ENCODE measurements around the gene IMMP2L. TPM values are rescaled to one million over a fixed set of nuclear protein-coding genes. Genes with fewer than 3 reads are reported as not detected.

The IMMP2L gene
- total and polyA plus RNA-seq, 4 experiments from 2014 or later = 23.5 to 32.2 (median 29.5) TPM

DNA sequence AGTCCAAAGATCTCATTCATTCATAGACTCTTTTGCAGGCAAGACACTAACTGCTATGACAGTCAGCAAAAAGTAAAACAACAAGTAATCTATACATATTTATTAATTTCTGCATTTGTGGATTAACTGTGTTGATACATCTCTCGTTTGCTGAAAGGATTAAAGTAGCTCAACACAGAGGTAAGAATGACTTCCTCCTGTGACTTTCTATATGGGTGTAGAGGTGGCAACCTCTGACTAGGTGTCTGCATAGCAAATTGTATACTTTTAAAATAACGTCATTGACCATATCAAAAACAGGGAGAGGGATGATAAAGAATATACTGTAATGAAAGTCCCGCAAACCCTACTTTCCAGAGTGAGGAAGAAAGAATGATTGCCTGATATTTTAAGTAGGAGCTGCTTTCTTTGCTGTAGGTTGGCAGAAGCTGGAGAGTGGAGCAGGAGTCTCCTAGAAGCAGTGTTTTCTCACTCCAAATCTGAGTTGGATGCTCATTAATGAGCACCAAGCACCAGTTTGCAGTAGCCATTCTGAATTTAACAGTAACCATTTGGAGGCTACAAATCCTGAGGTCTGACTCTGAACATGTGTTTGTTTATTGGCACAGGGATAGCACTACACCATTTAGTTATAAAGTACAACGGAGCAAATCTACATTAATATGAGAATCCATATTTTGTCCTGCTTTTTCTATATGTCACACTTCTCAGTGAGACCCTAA lies 480.6 kb downstream of the IMMP2L start:
- ChIA-PET POLR2A (ENCODE audit: partially characterized antibody) (interaction anchor here (1.2 to 3.3 kb wide), 3 partner anchors 17 to 57 kb away, joined by 4 to 18 read pairs (median 4); no protein-coding TSS in a partner anchor), CTCF (ENCODE audit: partially characterized antibody) (interaction anchor here (1.2 kb wide), 1 partner anchor 17 kb away, joined by 3 read pairs; no protein-coding TSS in a partner anchor)
- Mint-ChIP-seq H3K36me3 (no peaks in the 10 kb centered on the region), H3K4me1 (peaks cover 36 to 46% (median 39%) of the 10 kb centered on the region in 4 donors), H3K27me3 (no peaks in the 10 kb centered on the region), H3K4me3 (peak overlapping the region in 6 of 8 donors; percentile 2 to 55 (median 38)), H3K27ac (peak overlapping the region; percentile 13 to 80 (median 43)), H3K9me3 (no peaks in the 10 kb centered on the region)
- no peak for DNase-seq
- intact Hi-C loops (cut with micrococcal nuclease) = loop anchor here (2.0 kb wide), 2 partner anchors 57 to 69 kb away; no protein-coding TSS in a partner anchor
- Histone ChIP-seq H3K27ac (ENCODE audit: low read depth, low read length) (no peak overlapping the region), H3K27me3 (ENCODE audit: insufficient read depth, low read length) (no peaks in the 10 kb centered on the region), H3K4me1 (ENCODE audit: insufficient read depth, low read length) (peaks cover 54% of the 10 kb centered on the region), H3K4me3 (ENCODE audit: low read length in 2 of 2) (no peak overlapping the region), H3K9me3 (ENCODE audit: control insufficient read depth in 1 of 2, low read length in 2 of 2) (no peaks in the 10 kb centered on the region), H3K36me3 (ENCODE audit: insufficient read depth, low read length) (no peaks in the 10 kb centered on the region)

DNA sequence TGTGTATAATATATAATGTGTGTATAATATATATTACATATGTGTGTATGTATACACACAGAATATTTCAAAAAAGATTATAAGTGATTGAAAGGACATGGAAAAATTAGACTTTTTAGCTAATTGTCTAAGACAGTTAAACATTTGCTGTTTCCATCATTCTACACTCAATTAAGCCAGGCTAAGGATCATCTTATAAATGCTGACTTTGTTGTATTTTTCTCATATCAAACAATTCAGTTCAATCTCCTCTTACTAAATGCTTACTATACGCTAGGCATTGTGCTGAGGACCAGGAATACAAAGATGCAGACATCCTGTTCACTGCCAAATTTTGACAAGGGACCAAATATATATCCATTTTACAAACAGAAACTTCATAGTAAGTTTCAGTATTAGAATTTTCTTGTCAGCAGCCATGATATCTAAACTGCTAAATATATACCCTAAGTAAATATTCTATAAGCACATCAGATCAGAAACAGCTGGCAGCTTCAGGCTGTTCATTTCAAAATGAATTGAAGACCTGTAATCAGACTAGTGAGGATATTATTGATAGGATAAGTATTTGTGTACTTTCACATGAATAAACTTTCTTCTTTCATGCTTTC lies 481.7 kb downstream of the IMMP2L start:
- Mint-ChIP-seq H3K4me3 (no peak overlapping the region), H3K9me3 (no peaks in the 10 kb centered on the region), H3K27me3 (no peaks in the 10 kb centered on the region), H3K4me1 (peaks cover 33 to 47% (median 38%) of the 10 kb centered on the region in 4 donors), H3K27ac (no peak overlapping the region), H3K36me3 (no peaks in the 10 kb centered on the region)
- Histone ChIP-seq H3K4me3 (ENCODE audit: low read length in 2 of 2) (no peak overlapping the region), H3K4me1 (ENCODE audit: insufficient read depth, low read length) (peaks cover 60% of the 10 kb centered on the region), H3K27me3 (ENCODE audit: insufficient read depth, low read length) (no peaks in the 10 kb centered on the region), H3K36me3 (ENCODE audit: insufficient read depth, low read length) (no peaks in the 10 kb centered on the region), H3K27ac (ENCODE audit: low read depth, low read length) (no peak overlapping the region), H3K9me3 (ENCODE audit: control insufficient read depth in 1 of 2, low read length in 2 of 2) (no peaks in the 10 kb centered on the region)
- ChIA-PET CTCF (ENCODE audit: partially characterized antibody) (no interaction called here), POLR2A (ENCODE audit: partially characterized antibody) (interaction anchor here (1.6 kb wide), 1 partner anchor 19 kb away, joined by 4 read pairs; no protein-coding TSS in a partner anchor)
- intact Hi-C loops (cut with micrococcal nuclease) = no loop called here
- DNase-seq = no peak

DNA sequence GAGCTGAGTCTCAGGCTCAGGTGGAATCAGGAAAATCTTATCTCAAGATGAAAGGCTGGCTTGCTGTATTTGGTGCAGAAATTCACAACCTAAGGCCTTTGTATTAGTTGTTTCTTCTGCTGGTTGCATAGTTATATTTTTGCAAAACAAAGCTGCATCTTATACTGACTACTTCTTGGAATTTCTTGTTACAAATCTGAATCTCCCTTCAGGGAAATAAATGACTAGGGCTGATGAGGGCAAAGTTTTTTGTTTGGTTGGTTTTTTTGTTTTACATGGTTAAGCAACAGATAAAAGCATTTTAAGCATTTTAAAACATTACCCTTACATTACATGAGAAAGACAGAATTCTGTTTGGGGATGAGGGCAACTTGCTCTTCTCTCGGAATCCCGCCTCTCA lies 485.3 kb downstream of the IMMP2L start:
- H3K9me3 Mint-ChIP-seq = no peaks in the 10 kb centered on the region
- no peaks in the 10 kb centered on the region for H3K36me3 ChIP-seq (ENCODE audit: insufficient read depth, low read length)
- H3K27me3 Mint-ChIP-seq = no peaks in the 10 kb centered on the region
- no peak overlapping the region for H3K27ac ChIP-seq (ENCODE audit: low read depth, low read length)
- H3K4me3 Mint-ChIP-seq = no peak overlapping the region
- H3K4me1 Mint-ChIP-seq = peaks cover 19 to 37% (median 25%) of the 10 kb centered on the region in 4 donors
- no peaks in the 10 kb centered on the region for H3K36me3 Mint-ChIP-seq
- no peaks in the 10 kb centered on the region for H3K9me3 ChIP-seq (ENCODE audit: control insufficient read depth in 1 of 2, low read length in 2 of 2)
- POLR2A ChIA-PET (ENCODE audit: partially characterized antibody) = no interaction called here
- peaks cover 38% of the 10 kb centered on the region for H3K4me1 ChIP-seq (ENCODE audit: insufficient read depth, low read length)
- no peak overlapping the region for H3K4me3 ChIP-seq (ENCODE audit: low read length in 2 of 2)
- CTCF ChIA-PET (ENCODE audit: partially characterized antibody) = interaction anchor here (1.1 to 1.8 kb wide), 2 partner anchors 14 to 15 kb away, joined by 3 to 4 read pairs; partner anchors contain the start of gene LRRN3
- DNase-seq = no peak
- H3K27ac Mint-ChIP-seq = no peak overlapping the region
- intact Hi-C loops (cut with micrococcal nuclease) = no loop called here
- H3K27me3 ChIP-seq (ENCODE audit: insufficient read depth, low read length) = no peaks in the 10 kb centered on the region

DNA sequence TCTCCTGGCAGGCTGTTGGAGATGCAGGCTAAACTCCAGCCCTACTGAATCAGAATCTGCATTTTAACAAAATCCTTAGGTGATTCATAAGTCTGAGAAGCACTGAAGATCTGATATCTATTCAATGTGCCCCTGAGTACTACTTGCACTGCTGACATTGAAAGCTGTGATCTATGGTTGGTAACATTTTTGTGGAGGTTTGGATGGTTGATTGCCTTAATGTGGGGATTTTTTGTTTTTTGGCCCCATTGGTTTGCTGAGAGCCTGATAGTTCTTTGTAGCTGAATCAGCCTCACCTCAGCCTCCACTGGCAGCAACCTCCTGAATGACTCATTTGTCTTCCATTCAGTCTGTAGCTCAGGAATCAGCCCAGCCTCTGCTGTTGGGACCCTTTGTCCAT lies 486.1 kb downstream of the IMMP2L start:
- Mint-ChIP-seq H3K27me3 (no peaks in the 10 kb centered on the region), H3K4me1 (peaks cover 14 to 34% (median 18%) of the 10 kb centered on the region in 4 donors), H3K36me3 (no peaks in the 10 kb centered on the region), H3K4me3 (no peak overlapping the region), H3K27ac (no peak overlapping the region), H3K9me3 (no peaks in the 10 kb centered on the region)
- H3K27ac ChIP-seq (ENCODE audit: low read depth, low read length) = no peak overlapping the region
- H3K4me3 ChIP-seq (ENCODE audit: low read length in 2 of 2) = no peak overlapping the region
- CTCF ChIA-PET (ENCODE audit: partially characterized antibody) = interaction anchor here (1.1 to 1.8 kb wide), 2 partner anchors 15 to 16 kb away, joined by 3 to 4 read pairs; partner anchors contain the start of gene LRRN3
- intact Hi-C loops (cut with micrococcal nuclease) = no loop called here
- DNase-seq = no peak
- H3K9me3 ChIP-seq (ENCODE audit: control insufficient read depth in 1 of 2, low read length in 2 of 2) = no peaks in the 10 kb centered on the region
- no peaks in the 10 kb centered on the region for H3K27me3 ChIP-seq (ENCODE audit: insufficient read depth, low read length)
- POLR2A ChIA-PET (ENCODE audit: partially characterized antibody) = no interaction called here
- no peaks in the 10 kb centered on the region for H3K36me3 ChIP-seq (ENCODE audit: insufficient read depth, low read length)
- H3K4me1 ChIP-seq (ENCODE audit: insufficient read depth, low read length) = peaks cover 31% of the 10 kb centered on the region

DNA sequence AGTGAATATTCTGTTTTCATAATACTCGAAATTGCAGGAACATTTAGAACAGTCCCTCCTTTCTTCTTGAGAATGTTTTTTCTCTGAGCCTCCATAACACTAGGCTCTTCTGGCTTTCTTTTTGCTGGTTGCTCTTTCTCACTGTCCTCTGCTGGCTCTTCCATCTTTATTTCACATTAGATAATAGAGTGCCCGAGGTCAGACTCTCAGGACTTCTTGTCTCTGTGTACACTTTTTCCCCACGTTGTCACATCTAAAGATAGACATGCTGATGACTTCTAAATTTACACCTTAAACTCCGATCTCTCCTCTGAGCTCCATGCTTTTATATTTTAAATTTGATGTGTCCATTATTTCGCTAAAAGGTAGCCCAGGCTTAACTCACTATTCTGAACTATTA lies 486.8 kb downstream of the IMMP2L start:
- no peak overlapping the region for H3K4me3 Mint-ChIP-seq
- ChIA-PET CTCF (ENCODE audit: partially characterized antibody) (interaction anchor here (1.8 kb wide), 2 partner anchors 8 to 15 kb away, joined by 4 to 7 read pairs; partner anchors contain the start of gene LRRN3), POLR2A (ENCODE audit: partially characterized antibody) (no interaction called here)
- H3K4me1 ChIP-seq (ENCODE audit: insufficient read depth, low read length) = peaks cover 23% of the 10 kb centered on the region
- intact Hi-C loops (cut with micrococcal nuclease) = no loop called here
- H3K9me3 ChIP-seq (ENCODE audit: control insufficient read depth in 1 of 2, low read length in 2 of 2) = no peaks in the 10 kb centered on the region
- H3K27me3 Mint-ChIP-seq = no peaks in the 10 kb centered on the region
- no peaks in the 10 kb centered on the region for H3K9me3 Mint-ChIP-seq
- peaks cover 13 to 30% (median 17%) of the 10 kb centered on the region in 4 donors for H3K4me1 Mint-ChIP-seq
- H3K27ac Mint-ChIP-seq = no peak overlapping the region
- H3K27ac ChIP-seq (ENCODE audit: low read depth, low read length) = no peak overlapping the region
- no peaks in the 10 kb centered on the region for H3K36me3 Mint-ChIP-seq
- no peaks in the 10 kb centered on the region for H3K36me3 ChIP-seq (ENCODE audit: insufficient read depth, low read length)
- DNase-seq = no peak
- H3K4me3 ChIP-seq (ENCODE audit: low read length in 2 of 2) = no peak overlapping the region
- H3K27me3 ChIP-seq (ENCODE audit: insufficient read depth, low read length) = no peaks in the 10 kb centered on the region

DNA sequence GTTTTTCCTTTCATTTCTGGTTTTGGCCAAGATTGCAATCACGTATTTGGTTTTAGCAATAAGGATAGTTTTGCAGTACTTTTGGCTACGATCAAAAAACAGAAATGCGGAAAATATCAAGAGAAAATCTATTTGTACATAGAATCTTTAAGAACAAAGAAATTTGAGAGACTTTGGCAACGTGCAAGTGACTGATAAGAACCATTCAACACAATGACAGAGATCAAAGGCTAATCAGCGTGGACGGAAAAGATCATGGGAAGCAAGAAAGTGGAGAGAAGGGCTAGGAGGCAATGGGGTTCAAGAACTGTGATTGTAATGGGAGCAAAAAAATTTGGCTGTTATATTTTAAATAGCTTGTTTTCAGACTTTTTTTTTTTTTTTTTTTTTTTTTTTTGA lies 487.5 kb downstream of the IMMP2L start:
- ChIA-PET CTCF (ENCODE audit: partially characterized antibody) (interaction anchor here (1.8 kb wide), 1 partner anchor 9 kb away, joined by 7 read pairs; no protein-coding TSS in a partner anchor), POLR2A (ENCODE audit: partially characterized antibody) (interaction anchor here (0.5 to 1.0 kb wide), 2 partner anchors 9 to 389 kb away, joined by 3 to 11 read pairs; no protein-coding TSS in a partner anchor)
- H3K36me3 Mint-ChIP-seq = no peaks in the 10 kb centered on the region
- Histone ChIP-seq H3K9me3 (ENCODE audit: control insufficient read depth in 1 of 2, low read length in 2 of 2) (no peaks in the 10 kb centered on the region), H3K27me3 (ENCODE audit: insufficient read depth, low read length) (no peaks in the 10 kb centered on the region), H3K4me1 (ENCODE audit: insufficient read depth, low read length) (peaks cover 22% of the 10 kb centered on the region), H3K4me3 (ENCODE audit: low read length in 2 of 2) (no peak overlapping the region), H3K27ac (ENCODE audit: low read depth, low read length) (no peak overlapping the region), H3K36me3 (ENCODE audit: insufficient read depth, low read length) (no peaks in the 10 kb centered on the region)
- intact Hi-C loops (cut with micrococcal nuclease) = loop anchor here (5.0 kb wide), 1 partner anchor 37 kb away; no protein-coding TSS in a partner anchor
- DNase-seq = no peak
- H3K4me1 Mint-ChIP-seq = peaks cover 14 to 29% (median 17%) of the 10 kb centered on the region in 4 donors
- no peak overlapping the region for H3K27ac Mint-ChIP-seq
- H3K27me3 Mint-ChIP-seq = no peaks in the 10 kb centered on the region
- no peak overlapping the region for H3K4me3 Mint-ChIP-seq
- H3K9me3 Mint-ChIP-seq = no peaks in the 10 kb centered on the region
